ES-I3 (cell line): ENCODE results near the gene CH25H.
"Not testable (repeated sequence)": the region's sequence is repeated elsewhere in the genome, so short reads cannot be mapped to it uniquely, and the experiment has no call there.

Source experiments
- H3K36me3 ChIP-seq: 2 replicates; pipeline ENCODE4 v1.6.1; 2013; ENCODE audit warnings: mild to moderate bottlenecking, low read length, control low read depth, moderate library complexity; ENCODE audit not compliant: insufficient read depth
- H3K4me1 ChIP-seq: 2 replicates; pipeline ENCODE4 v1.6.1; 2013; ENCODE audit warnings: mild to moderate bottlenecking, control low read depth, low read length; ENCODE audit not compliant: insufficient read depth
- H3K9ac ChIP-seq: 2 replicates; pipeline ENCODE4 v1.6.1; 2013; ENCODE audit warnings: low read depth, mild to moderate bottlenecking, low read length, moderate library complexity
- H3K9me3 ChIP-seq: 2 replicates; pipeline ENCODE4 v1.6.1; 2013; ENCODE audit warnings: mild to moderate bottlenecking, low read length, moderate library complexity; ENCODE audit not compliant: control insufficient read depth, insufficient read depth

The CH25H gene

DNA sequence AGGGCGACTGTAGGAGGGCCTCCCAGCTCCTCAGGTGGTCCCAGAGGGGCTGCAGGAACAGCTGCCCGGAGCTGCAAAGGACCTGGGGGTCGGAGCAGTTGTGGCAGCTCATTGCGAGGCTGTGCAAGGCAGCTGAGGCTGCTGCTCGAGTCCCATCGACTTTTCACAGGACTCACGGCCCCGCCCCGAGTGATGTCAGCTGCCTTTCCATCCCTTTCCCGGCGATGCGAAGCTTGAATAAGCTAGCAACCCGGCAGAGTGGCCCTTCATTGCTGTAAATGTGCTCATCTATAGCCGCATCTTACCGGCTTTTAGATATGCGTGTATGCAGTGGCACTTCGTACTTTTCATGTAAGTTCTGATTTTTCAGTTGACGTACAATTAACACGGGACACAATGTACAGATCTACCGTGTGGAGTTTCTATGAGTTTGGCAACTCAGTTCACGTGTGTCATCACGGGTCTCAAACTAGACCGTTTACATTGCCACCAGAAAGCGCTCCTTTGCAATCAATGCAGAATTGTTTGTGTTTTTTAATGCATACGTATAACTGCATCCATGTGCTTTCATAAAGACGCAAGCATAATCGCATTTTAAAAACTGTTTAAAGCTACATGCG lies at the start of gene CH25H:
CH25H (minus strand) TSS at position 137 of the 620 bp plus-strand sequence; CDS start at position 112, 25 bp downstream.
- Histone ChIP-seq H3K36me3 (no peaks in the 10 kb centered on the region), H3K4me1 (peaks cover 6% of the 10 kb centered on the region; the same call in 1 of the 2 replicates), H3K9me3 (no peaks in the 10 kb centered on the region), H3K9ac (peak within 1 kb of the TSS; percentile 37)

DNA sequence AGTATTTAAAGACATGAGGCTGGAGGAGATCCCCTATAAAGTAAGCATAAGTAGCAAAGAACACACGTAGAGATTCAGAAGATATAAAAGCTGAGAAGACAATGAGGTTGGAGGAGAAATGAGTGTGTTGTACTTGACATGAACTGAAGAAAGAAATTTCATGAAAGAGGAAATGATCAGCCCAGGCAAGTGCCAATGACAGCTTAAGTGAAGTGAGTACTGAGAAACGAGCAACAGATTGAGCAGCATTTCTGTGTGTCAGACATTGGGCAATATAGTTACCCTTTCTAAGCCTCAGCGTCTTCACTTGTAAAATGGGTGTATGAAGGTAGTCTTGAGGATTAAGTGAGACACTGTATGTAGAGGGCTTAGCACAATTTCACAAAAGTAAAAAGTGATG lies 49.2 kb upstream of the CH25H start:
- Histone ChIP-seq H3K9ac (no peak overlapping the region), H3K9me3 (peaks cover 3% of the 10 kb centered on the region; the same call in 1 of the 2 replicates), H3K36me3 (no peaks in the 10 kb centered on the region), H3K4me1 (0 out of 2 replicates have a peak, but pooled peaks cover 4% of the 10 kb centered on the region)

DNA sequence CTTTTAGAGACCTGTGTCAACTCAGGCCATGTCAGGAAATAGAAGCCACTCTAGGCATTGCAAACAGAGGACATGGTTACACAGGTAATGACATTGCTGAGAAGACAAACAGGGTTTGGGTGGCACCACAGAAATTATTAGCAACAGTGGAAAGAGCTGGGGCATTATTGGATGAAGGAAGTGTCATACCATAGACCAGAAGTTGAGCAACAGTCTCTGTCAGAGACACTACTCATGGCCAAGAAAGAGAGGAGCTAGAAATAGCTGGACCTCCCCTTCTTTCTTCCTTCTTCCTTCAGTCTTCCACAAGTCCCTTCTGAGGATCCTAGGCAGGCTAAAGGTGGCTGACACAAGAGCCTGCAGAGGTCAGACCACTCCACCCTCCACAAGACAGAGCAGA lies 48.7 kb upstream of the CH25H start:
- H3K9ac ChIP-seq: no peak overlapping the region
- H3K36me3 ChIP-seq: no peaks in the 10 kb centered on the region
- peaks cover 3% of the 10 kb centered on the region; the same call in 1 of the 2 replicates for H3K9me3 ChIP-seq
- H3K4me1 ChIP-seq: 0 out of 2 replicates have a peak, but pooled peaks cover 3% of the 10 kb centered on the region

DNA sequence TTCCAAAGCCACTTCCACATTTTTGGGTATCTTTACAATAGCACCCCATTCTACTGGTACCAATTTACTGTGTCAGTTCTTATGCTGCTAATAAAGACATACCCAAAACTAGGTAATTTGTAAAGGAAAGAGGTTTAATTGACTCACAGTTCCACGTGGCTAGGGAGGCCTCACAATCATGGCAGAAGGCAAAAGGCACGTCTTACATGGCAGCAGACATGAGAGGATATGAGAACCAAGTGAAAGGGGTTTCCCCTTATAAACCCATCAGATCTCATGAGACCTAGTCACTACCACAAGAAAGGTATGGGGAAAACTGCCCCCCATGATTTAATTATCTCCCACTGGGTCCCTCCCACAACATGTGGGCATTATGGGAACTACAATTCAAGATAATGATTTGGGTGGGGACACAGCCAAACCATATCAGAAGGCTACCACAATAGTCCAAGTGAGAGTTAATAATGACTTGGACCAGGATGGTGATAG lies 48.0 kb upstream of the CH25H start:
- not testable (repeated sequence) for H3K9ac ChIP-seq, H3K36me3 ChIP-seq, H3K9me3 ChIP-seq, H3K4me1 ChIP-seq

- no peaks in the 10 kb centered on the region for H3K4me1 ChIP-seq
These were observed 45.1 kb upstream of the CH25H start for GRCh38 chr10:89252225-89252585.

DNA sequence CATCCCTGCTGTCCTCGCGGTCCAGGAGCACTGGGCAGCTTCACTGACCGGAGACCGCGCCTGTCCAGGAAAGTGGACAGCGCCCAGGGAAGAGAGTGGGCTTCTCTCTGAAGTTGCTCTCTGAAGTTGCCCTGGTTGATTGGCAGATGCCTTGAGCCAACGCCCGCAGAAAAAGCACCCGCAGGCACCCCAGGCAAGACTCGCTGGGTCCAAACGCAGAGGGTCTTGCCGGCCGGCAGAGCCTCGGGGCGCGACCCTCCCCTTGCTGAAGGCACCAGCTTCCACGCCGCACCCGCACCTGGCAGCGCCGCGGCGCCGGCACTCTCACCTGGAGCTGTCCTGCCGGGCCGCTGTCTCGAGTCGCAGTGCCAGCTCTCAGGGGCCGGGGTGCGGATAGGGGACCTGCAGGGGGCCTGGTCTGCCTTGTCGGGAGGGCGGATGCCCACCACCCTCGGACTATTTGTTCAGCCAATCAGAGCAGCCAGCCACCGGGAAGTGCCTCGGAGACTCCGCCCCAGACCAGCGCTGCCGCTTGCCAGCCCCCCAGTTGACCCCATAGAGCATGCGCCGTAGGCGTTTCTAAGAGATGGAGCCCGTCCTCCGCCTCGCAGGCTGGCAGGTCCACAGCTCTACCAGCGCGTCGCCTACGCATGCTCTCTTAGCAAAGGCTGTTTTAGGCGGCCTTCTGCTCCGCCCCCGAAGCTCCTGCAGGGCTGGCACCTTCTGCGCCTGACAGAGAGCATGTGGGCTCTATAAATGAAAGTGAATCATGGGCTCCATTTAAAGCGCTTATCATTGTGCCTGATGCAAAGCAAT lies 44.5 kb upstream of the CH25H start, which contains the start of gene LIPA:
LIPA (minus strand) TSS at position 367 of the 816 bp plus-strand sequence. CDS start 4,127 bp downstream, outside the sequence.
- peaks cover 3% of the 10 kb centered on the region; the same call in 1 of the 2 replicates for H3K9me3 ChIP-seq
- no peaks in the 10 kb centered on the region for H3K4me1 ChIP-seq
- peak within 1 kb of the TSS; percentile 76 for H3K9ac ChIP-seq
- no peaks in the 10 kb centered on the region for H3K36me3 ChIP-seq

More at GRCh38 chr10:89252225-89252585, 45.1 kb upstream of the CH25H start:
- Histone ChIP-seq H3K36me3 (no peaks in the 10 kb centered on the region), H3K9me3 (peaks cover 3% of the 10 kb centered on the region; the same call in 1 of the 2 replicates), H3K9ac (no peak overlapping the region)

- peaks cover under 1% of the 10 kb centered on the region; the same call in 1 of the 2 replicates for H3K4me1 ChIP-seq
- H3K9me3 ChIP-seq: peaks cover 3% of the 10 kb centered on the region; the same call in 1 of the 2 replicates
- no peaks in the 10 kb centered on the region for H3K36me3 ChIP-seq
- H3K9ac ChIP-seq: peak overlapping the region; percentile 76; the same call in 1 of the 2 replicates
These were observed 43.8 kb upstream of the CH25H start for GRCh38 chr10:89250865-89251408.

DNA sequence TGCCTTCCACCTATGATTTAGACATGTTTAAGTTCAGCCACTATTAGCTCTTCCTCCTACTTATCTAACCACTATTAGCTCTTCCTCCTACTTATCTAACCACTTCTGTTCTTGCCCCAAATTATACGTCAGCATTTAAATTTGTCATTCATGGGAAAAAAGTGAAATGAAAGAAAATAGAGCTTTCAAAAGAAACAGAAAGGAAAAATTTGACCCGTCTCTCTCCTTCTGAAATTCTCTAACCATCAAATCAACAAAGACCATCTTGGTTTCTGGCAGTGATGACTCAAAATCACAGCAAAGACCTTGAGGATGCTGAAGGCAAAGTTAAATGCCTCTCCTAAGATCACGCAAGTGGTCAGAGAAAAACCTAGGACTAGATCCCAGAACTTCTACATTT lies 41.9 kb upstream of the CH25H start:
- H3K9ac ChIP-seq: no peak overlapping the region
- peaks cover 3% of the 10 kb centered on the region; the same call in 1 of the 2 replicates for H3K9me3 ChIP-seq
- H3K36me3 ChIP-seq: no peaks in the 10 kb centered on the region
- H3K4me1 ChIP-seq: peaks cover 5% of the 10 kb centered on the region; the same call in 1 of the 2 replicates

DNA sequence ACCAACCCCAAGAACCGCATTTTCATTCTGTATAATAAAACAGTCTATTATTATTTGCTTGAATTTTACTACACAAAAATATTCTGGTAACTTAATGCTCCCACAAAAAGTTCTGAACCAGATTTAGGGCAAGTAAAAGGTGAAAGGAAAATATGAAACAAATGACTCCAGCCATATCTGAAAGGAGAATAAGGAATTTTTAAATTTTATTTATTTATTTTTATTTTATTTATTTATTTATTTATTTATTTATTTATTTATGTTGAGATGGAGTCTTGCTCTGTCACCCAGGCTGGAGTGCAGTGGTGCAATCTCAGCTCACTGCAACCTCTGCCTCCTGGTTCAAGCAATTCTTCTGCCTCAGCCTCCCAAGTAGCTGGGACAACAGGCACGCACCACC lies 40.5 kb upstream of the CH25H start:
- H3K36me3 ChIP-seq, H3K9me3 ChIP-seq, H3K9ac ChIP-seq: not testable (repeated sequence)
- H3K4me1 ChIP-seq: peaks cover 12% of the 10 kb centered on the region; the same call in 1 of the 2 replicates

DNA sequence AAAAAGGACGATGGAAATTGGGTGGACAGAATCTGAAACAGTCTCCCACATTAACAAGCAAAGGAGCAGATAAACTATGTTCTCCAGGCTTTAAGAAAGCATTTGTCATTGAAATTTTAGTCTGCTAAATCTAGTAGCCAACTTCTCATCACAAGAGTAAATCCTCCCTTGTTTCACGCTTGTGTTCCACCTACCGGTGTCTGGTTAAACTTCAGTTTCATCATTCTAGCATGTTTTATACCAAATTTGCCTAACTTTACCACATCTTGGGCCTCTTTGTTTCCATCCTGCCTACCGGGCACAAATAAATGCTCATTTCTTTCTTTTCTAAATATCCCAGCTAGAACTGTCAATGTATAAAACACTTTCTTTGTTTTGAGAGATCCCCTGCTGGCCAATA lies 38.7 kb upstream of the CH25H start:
- Histone ChIP-seq H3K36me3 (no peaks in the 10 kb centered on the region), H3K4me1 (peaks cover 21% of the 10 kb centered on the region), H3K9me3 (no peaks in the 10 kb centered on the region), H3K9ac (no peak overlapping the region)

GRCh38 chr10:89242840-89243568 lies 35.9 kb upstream of the CH25H start:
- no peak overlapping the region for H3K9ac ChIP-seq
- H3K36me3 ChIP-seq: no peaks in the 10 kb centered on the region
- no peaks in the 10 kb centered on the region for H3K9me3 ChIP-seq
- peaks cover 21% of the 10 kb centered on the region for H3K4me1 ChIP-seq

DNA sequence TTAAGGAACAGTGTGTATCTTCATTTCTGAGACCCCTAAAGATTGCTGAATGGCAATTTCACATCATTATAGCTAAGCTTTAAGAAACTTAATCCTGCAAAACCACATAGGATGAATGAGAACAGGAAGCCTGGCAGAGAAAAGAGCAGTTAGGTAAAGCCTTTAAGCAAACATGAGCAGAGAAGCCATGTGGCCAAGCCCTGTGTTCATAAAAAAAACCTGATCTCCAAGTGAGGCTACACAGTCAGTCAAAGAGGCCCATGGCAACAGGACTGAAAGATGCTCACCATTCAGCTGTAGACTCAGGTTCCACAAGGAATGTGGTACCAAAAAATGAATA lies 35.2 kb upstream of the CH25H start:
- Histone ChIP-seq H3K36me3 (no peaks in the 10 kb centered on the region), H3K9ac (no peak overlapping the region), H3K9me3 (no peaks in the 10 kb centered on the region), H3K4me1 (peaks cover 21% of the 10 kb centered on the region)

DNA sequence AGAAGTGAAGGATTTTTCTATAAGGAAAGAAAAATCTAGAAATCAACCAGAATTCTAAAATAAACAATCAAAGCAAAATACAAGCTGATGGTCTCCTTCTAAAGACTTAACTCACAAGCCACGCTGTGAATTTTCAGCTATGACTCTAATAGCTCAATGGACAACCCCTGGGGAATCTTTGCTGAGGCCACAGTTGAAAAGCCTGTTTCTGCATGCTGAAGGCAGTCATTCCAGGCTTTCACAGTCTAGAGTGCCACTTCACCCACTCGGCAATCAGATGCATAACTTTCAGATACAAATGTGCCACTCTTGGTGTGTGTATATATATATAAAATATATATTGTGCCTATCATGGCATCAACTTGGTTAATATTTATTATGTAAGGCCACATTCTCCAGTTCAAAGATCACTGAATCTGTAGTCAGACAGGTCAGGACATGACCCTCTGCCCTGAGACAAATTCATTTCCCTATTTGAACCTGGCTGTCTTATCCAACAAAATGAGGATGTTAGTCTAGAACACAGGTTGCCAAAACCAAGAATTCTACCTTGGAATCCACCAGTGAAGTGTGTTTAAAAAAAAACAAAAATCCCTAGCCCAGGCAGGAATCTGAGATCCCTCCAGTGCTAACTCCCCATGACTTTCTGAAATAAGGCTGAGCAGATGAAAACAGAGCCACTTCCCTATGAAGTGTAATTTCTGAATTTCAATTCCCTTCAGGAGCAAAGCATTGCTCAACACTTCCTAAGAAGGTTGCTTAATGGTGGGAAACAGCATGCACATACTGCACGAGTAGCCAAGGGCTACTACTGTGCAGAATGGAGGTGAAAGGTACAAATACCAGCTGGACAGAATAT lies 34.6 kb upstream of the CH25H start:
- H3K4me1 ChIP-seq: peaks cover 21% of the 10 kb centered on the region
- H3K36me3 ChIP-seq: no peaks in the 10 kb centered on the region
- H3K9ac ChIP-seq: no peak overlapping the region
- no peaks in the 10 kb centered on the region for H3K9me3 ChIP-seq
